Kidney tubule cell (primary cell): ENCODE measurements around the gene RRP15.

Source experiments
- DNase-seq: peaks from one replicate; pipeline ENCODE4 v3.0.0-alpha.2; 2018; ENCODE audit warnings: low spot score

RRP15 gene

DNA sequence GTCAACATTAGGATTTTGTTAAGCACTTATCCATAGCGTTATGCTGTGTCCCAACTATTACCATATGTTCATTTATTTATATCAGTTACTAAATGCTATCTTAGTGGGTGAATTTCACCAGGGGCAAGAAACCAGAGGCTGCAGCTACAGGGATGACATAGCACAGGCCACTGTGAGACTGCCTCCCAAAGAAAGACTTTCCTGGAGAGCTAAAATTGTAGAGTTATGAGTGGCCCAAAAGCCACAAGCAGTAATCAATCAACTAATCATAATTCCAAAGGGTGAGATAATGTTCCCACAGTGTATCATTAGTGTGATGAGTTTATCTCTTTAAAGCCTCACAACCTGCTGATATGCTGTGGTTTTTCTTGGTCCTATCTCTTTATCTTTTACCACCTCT is 56.2 kb downstream of the RRP15 start:
- peak; percentile 20 for DNase-seq

DNA sequence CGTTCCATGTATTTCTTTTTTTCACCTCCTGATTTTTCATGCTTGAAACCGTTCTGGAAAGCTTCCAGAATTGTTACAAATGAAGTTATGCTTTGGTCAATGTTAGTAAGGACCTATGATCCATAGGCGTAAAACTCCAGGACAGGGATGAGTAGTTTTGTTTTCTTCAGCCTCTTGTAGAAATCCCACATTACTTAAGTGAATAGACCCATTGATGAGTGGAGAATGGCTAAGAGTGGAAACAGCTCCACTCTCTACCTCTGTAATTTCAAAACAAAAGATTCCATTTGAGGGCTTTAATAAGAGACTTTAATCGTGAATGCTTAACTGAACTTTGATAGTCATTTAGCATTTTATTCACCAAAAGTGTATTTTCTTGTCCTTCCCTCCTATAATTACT is 57.0 kb downstream of the RRP15 start:
- DNase-seq, result peak; percentile 20

DNA sequence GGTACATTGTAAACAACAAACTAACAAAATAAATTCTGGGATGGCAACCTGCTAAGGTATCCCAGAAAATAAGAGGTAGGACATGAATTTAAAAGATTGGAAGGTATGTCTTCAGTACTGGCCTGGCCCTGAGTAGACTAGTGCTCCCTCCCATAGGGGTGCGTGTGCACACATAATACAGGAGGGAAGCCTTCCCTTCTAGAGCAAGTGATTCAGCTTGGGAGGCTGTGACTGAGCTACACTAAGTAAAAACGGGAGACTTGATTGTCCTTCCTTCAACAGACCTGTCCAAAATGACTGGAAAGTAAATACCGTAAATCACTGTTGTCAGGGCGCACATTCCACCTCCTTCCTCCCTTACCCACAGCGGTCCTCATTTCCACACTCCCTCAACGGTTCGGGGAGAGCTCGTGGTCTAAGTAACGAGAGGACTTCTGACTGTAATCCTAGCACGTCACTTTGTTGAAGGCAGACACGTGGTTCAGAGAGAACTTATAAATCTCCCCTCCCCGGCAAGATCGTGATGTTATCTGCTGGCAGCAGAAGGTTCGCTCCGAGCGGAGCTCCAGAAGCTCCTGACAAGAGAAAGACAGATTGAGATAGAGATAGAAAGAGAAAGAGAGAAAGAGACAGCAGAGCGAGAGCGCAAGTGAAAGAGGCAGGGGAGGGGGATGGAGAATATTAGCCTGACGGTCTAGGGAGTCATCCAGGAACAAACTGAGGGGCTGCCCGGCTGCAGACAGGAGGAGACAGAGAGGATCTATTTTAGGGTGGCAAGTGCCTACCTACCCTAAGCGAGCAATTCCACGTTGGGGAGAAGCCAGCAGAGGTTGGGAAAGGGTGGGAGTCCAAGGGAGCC is 60.0 kb downstream of the RRP15 start, which contains the start of gene TGFB2:
Gene TGFB2 (plus strand): TSS at position 523 of the 859 bp plus-strand sequence. CDS start 1,366 bp downstream, outside the sequence.
- peak; percentile 89 for DNase-seq

DNA sequence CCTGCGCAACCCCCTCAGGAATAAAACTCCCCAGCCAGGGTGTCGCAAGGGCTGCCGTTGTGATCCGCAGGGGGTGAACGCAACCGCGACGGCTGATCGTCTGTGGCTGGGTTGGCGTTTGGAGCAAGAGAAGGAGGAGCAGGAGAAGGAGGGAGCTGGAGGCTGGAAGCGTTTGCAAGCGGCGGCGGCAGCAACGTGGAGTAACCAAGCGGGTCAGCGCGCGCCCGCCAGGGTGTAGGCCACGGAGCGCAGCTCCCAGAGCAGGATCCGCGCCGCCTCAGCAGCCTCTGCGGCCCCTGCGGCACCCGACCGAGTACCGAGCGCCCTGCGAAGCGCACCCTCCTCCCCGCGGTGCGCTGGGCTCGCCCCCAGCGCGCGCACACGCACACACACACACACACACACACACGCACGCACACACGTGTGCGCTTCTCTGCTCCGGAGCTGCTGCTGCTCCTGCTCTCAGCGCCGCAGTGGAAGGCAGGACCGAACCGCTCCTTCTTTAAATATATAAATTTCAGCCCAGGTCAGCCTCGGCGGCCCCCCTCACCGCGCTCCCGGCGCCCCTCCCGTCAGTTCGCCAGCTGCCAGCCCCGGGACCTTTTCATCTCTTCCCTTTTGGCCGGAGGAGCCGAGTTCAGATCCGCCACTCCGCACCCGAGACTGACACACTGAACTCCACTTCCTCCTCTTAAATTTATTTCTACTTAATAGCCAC is 60.7 kb downstream of the RRP15 start:
- DNase-seq, result peak; percentile 74

DNA sequence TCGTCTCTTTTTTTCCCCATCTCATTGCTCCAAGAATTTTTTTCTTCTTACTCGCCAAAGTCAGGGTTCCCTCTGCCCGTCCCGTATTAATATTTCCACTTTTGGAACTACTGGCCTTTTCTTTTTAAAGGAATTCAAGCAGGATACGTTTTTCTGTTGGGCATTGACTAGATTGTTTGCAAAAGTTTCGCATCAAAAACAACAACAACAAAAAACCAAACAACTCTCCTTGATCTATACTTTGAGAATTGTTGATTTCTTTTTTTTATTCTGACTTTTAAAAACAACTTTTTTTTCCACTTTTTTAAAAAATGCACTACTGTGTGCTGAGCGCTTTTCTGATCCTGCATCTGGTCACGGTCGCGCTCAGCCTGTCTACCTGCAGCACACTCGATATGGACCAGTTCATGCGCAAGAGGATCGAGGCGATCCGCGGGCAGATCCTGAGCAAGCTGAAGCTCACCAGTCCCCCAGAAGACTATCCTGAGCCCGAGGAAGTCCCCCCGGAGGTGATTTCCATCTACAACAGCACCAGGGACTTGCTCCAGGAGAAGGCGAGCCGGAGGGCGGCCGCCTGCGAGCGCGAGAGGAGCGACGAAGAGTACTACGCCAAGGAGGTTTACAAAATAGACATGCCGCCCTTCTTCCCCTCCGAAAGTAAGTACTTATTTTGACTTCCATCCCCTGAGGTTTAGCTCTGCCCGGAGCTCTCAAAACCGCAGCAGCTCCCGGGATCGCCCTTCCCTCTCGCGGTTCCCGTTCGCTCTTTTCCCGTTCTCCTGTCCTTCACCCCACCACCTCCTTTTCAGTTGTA is 61.5 kb downstream of the RRP15 start:
- DNase-seq, result peak; percentile 55

DNA sequence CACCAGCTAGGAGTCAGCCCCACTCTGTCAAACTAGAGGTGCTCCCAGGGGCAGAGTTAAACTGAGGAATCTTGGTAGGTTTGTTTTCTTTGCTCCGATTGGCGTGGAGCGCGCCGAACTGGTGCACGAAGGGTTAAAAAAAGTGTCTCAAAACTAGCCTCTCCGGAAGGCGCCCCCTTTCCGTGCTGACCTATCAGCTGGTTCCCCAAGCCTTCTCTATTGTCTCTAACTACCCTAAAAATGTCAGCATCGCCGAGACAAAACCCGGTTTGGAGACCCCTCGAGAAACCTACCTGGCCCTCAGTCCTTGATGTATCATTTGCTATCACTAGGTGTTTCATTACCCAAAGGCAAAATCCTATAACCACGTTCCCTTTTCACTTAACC is 62.2 kb downstream of the RRP15 start:
- peak; percentile 43 for DNase-seq

DNA sequence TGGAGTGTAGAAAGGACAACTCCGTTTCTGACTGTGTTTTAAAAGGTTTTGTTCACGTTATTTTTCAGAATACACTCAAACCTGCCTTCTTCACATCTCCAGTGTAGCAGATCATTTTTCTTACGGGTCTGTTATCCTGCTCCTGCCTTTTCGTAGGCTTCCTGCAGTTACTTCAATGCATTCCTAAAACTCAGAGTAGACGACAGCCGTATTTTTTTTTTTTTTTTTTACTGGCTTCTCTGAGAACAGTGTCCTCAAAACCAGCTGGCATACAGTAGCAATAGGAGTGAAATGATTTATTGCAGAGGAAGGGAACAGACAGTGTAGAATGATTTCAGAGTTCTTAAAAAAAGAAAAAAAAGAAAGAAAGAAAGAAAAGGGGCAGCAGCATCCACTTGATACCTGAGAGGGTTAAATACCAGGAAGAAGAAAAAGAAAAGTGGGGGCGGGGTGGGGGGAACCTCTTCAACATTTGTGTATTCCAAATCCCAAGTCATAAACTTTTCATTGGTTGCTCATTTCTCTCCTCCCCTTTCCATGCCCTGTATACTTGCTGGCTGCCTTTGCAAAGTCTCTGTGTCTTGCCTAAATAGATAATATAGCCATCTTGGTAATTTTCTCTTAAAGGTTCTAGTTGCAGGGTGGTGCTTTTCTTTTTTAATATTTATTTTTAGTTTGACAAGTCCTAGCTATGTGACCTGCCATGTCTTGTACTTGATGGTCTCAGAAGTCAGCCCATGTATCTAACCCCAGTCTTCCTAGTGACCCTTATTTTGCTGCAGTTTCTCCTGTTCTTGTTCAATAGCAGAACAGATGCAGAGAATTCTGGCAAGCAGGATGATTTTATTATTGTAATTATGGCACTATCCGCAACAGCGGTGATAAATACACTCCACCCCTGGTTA is 62.9 kb downstream of the RRP15 start:
- peak; percentile 73 for DNase-seq

DNA sequence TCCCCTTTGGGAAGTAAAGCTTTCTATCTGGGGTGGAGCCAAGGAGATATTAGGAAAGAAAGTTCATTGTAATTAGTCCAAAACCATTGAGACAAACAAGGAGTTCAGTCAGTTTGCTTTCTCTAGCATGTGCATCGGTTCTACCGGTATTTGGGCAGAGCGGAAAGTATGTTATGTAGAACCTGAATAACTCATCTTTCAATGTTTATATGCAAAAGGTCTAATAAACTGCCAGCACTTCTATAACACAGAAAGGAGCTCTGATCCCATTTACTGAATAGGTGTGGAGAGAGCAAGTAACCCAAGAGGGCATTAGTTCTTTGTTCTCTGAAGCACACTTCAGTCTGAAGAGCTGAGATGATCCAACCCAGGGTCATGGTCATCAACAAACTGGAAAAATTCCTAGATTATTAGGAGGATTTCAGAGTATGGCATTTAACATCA is 63.6 kb downstream of the RRP15 start:
- DNase-seq, result peak; percentile 20

DNA sequence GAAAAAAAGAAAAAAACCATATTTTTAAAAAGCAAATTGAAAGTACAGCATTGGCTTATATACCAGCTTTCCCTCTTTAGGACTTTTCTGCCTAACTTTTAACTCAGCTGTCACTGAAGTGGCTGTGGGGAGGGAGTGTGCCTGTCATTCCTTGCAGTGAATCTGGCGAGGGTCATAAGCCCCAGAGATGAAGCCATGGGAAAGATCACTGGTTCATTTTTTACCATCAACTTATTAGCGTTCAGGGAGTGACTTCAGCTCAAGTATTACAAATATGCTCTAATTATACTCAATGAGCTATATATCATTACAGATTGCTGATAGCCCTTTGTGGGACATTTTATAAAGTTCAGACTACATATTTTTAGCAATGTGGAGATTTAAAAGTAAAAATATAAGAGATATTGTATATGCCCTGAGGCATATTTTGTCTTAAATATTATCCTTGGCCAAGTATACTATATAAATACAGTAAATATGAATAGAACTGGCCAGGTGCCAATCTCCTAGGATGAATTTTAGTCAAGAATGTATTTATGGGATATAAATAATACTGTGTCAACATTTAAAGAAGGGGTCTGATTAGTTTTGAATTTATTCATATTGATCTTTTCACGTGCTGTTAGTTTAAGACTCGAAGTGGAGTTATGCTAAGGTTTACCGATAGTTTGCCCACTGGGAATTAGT is 64.4 kb downstream of the RRP15 start:
- DNase-seq, result no peak

DNA sequence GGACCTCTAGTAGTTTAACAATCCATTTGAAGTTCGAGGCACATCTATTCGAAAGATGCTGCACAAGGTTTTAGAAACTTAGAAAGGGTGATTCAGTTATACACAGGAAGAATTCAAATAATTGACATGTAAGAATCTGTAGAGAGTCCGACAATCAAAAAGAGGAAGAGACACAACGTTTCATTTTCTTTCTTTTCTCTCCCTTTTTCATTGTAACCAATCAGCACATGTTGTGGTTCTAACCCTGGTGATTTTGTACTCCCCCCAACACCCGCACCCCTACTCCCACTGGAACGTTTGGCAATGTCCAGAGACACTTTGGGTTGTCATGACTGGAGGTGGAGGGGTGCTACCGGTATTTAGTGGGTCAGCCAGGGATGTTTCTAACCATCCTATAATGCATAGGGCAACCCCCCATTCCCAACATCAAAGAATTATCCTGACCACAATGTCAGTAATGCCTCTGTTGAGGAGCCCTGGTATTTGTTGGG is 65.0 kb downstream of the RRP15 start:
- DNase-seq, result no peak

DNA sequence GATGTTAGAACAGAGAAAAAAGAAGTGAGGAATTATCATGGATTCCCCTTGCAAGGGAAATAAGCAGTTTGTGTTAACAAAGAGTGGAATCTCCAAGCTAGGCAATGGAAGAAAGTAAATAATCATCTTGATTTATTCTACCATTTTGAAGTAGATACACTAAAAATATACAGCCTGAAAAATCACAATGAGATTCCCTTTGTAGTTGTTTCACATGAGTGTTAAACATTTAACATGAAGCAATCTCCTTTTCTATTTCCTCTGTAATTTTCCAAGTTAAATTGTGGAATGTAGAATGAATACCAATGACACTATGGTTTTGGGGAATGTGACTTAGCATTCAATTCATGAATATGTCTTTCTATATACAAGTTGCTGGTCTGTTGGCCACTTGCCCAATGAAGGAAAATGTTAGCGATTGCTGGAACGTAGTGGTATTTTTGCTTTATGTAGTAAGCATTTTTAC is 65.7 kb downstream of the RRP15 start:
- DNase-seq, result peak; percentile 62

DNA sequence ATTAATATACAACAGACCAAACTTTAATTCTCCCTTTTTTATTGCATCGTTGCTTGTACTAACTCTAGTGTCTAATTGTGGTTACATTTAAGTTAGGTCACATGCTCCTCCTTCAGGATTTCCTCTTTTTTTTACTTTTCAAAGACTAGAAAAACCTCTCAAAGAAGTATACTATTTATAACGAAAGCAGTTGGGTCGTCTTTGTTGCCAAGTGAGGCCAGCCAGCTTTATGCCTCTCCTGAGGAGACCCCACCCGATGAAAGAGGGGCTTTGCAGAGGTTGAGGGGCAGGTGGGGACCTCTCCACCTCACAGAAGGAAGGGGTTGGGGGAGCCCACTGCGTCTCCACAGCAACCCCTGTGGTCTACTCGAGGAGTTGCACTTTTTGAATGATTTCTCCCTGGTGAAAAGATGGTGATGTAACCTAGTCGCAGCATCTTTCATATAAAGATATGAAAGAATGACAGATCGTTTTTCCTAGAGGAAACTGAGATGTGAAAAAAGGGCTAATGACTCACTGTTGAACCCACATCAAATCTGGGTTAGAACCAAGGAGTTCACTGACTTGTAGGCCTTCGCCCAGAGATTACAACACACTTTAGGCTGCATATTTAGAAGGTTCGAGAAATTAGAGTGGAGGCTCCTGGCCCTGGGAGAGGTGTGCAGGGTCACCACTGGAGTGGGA is 66.4 kb downstream of the RRP15 start:
- no peak for DNase-seq

DNA sequence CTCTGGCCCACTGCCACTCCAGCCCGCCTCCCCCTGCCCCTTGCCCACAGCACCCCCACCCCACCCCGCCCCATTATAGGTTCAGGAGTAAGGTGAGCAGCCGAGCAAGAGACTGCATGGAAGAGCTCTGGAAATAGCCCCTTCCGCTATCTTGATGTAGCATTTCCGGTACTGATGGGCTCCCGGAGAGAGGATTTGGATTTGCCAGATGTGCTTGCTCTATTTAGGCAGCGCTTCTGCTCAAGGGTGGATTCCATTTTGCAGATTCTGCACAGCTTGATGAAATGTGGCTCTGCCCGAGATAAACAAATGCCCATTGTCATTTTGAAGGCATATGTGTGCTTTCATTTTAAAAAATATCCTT is 67.0 kb downstream of the RRP15 start:
- DNase-seq, result no peak

DNA sequence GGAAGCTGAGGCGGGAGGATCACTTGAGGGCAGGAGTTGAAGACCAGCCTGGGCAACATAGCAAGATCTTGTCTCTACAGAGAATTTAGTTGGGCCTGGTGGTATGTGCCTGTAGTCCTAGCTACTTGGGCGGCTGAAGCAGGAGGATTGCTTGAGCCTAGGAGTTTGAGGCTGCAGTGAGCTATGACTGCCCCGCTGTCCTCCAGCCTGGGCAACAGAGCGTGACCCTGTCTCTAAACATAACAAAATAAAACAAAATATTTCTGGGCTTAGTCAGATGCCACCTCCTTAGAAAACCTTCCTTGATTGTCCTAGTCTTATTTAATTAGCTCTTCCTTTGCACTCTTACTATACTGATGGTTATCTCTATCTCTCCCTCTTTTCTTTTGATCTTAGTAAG is 68.6 kb downstream of the RRP15 start:
- peak; percentile 83 for DNase-seq

DNA sequence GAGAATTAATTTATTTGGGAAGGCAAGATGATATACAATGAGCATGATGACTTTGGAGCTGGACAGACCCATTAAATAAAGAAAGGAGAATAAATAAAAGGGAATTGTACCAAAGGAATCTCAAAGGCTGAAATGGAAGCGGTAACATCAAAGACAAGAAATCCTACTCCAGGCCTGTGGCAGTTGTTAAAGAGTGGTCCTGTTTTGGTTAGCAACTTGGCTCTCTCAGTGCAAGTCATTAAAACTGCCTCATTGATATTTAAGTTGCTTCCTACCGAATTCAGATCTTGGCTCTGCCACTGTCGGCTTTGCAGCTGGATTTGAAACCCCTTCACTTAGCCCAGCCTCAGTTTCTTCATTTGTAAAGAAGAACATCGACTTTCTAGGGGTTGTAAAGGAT is 70.2 kb downstream of the RRP15 start:
- DNase-seq, result no peak

DNA sequence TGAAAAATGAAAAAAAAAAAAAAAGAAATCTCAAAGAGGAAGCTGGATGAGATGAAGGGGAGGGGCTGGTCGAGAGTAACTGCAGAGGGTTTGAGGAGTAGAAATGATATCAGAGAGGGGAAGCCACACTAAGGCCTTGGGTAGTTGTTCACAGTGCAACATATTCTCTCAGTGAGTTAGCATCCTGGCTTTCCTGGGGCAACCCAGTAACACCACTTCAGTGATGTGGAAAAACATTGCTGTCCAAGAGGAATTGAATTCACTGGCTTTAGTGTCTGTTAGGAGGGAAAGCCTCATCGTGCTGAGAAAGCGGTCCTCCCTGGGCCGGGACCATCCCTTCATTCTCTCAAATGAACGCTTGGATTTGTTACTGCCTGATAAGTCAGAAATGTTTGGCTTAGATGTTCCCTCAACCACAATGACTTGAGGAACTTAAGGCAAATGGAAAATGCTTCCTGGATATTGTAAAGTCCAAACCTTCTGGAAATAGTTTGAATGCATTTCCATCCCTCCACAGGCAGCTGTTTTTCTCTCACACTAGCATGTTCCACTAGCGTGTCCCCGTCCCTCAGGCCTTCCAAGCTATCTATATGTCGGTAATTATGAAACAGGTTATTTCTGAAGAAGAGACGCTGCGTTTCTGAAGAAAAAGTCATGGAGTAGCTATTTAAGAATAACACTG is 72.3 kb downstream of the RRP15 start:
- no peak for DNase-seq

DNA sequence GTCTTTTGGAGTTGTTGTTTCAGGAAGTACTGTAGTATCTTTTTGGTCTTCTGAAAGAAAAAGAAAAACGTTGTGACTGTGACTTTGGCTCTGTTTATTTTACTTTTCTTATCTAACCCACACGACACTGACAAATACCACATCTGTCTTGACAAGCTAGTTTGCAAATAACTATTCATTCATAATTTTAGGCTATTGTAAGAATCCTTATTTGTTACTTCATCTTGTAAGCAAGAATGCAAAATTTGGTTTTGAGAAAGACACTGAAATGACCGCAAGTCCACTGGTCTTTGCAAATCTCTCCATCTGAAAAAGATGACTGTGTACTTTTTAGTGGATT is 72.8 kb downstream of the RRP15 start:
- DNase-seq, result no peak

DNA sequence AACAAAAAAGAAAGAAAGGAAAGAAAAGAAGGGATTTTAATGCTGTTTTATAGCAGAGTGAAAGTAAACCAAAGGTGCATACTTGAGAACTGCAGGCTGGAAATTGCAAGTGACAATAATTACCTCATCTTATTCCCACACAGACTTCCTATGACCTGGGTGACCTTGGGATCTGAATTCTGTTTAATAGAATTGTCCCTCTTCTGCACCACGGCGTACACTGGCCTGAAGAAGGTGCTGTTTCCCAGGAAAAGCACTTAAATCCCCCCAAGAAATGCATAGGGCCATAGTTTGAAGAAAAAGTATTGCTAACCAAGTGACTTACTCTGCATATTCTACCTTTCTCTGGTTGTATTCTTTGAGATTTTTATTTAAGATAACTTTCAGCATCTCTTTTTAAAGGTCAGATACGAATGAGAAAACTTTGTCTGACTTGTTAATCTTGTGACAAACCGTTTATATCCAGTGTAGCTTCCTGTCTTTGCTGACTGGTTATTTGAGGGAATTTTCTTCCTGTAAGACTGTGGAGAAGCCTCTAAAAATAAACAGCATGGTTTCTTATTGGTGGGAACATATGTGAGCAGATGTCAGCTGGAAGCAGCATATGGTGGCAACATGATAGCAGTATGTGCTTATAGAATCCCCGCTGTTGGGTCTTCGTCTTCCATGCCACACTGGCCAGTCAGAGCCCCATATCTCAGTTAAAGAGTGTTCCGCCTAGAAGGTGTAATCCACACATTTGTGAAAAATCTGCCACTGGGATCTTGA is 76.4 kb downstream of the RRP15 start:
- DNase-seq, result peak; percentile 42
